ENCODE results near the gene THOC5.
"Not testable (repeated sequence)": the region's sequence is repeated elsewhere in the genome, so short reads cannot be mapped to it uniquely, and the experiment has no call there.

THOC5 gene

DNA sequence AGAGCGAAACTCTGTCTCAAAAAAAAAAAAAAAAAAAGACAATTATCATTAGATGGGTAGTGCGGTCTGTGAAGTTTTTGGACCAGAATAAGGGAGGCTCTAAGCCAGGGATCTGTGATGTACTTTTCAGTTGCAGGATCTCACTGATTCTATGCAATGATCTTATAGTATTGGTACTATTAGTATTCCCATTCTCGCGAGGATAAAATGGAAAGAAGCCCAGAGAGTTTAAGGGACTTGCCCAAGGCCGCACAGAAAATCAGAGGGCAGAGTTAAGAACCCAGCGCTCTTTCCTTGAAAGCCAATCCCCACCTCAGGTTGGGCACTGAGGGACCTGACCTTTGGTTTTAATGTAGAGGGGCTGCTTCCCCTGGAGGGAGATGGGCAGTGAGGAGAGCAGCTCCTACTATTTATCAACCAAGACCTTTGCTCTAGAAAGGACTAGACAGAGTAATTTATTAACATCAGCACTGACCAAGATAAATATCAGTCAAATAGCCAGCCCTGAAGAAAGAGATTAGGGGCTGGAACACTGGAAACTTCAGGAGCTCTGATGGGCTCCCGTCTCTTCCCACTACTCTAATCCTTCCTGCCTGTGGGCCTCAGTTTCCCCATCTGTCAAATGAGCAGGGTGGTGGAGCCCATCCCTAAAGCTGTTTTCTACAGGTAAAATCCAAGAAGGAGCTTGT, 21.3 kb upstream of the THOC5 start:
- no peak overlapping the region for H3K4me3 Mint-ChIP-seq
- peaks cover 2% of the 10 kb centered on the region for H3K4me1 Mint-ChIP-seq
- no peaks in the 10 kb centered on the region for H3K27me3 Mint-ChIP-seq
- DNase-seq (ENCODE audit: low spot score in 2 of 2) (no peak), ATAC-seq (ENCODE audit: low read depth) (no peak)
- H3K27ac Mint-ChIP-seq: peak overlapping the region; percentile 16
- no peaks in the 10 kb centered on the region for H3K9me3 Mint-ChIP-seq
- peaks cover 1% of the 10 kb centered on the region for H3K36me3 Mint-ChIP-seq

DNA sequence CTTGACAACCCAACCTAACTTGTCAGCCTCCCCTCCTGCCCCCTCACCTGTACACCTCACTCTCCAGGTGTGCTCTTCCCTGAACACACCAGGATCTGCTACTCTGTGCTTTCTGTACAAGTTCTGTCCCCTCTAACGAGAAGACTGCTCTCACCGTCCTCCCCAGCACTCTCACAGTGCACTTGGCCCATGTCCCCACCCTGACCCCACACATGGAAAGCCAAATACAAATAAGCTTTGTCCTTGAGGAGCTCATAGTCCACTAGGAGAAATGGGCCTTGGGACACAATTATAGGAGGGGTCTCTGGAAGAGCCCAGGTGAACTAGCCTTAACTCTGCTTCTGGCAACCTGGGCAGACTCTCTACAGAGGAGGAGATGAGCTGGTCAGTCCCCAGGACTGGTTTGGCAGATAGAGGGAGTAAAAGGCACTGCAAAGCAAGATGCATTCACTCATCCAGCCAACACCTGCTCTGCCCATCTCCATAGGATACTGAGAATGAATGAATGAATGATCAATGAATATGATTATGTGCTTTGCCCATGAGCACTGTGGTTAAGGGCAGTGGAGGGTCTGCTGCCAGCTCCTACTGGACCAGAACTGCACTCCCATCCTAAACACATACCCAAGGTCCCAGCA, 17.5 kb upstream of the THOC5 start:
- Mint-ChIP-seq H3K27ac (peak overlapping the region; percentile 39), H3K27me3 (no peaks in the 10 kb centered on the region), H3K9me3 (no peaks in the 10 kb centered on the region), H3K4me1 (no peaks in the 10 kb centered on the region), H3K36me3 (peaks cover 11% of the 10 kb centered on the region), H3K4me3 (no peak overlapping the region)
- no peak for DNase-seq (ENCODE audit: low spot score in 2 of 2)
- no peak for ATAC-seq (ENCODE audit: low read depth)

DNA sequence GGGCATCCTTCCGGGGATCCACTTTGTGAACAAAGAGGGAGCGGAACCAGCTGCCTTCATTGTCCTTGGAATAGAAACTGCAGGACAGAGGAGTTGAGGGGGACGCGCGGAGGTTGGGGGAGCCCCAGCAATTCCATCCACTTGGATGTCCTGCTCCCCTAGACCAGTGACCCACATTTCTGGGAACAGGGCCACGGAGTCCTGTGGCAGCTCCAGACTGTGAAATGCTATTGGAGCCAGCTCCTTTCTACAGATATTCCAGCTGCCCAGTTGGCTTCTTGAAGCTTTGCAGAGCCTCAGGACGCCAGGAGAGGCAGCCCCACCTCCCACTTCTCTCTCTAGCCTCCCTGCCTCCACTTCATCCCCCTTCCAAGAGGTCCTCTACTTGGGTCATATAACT, 16.9 kb upstream of the THOC5 start:
- peak overlapping the region; percentile 39 for H3K27ac Mint-ChIP-seq

DNA sequence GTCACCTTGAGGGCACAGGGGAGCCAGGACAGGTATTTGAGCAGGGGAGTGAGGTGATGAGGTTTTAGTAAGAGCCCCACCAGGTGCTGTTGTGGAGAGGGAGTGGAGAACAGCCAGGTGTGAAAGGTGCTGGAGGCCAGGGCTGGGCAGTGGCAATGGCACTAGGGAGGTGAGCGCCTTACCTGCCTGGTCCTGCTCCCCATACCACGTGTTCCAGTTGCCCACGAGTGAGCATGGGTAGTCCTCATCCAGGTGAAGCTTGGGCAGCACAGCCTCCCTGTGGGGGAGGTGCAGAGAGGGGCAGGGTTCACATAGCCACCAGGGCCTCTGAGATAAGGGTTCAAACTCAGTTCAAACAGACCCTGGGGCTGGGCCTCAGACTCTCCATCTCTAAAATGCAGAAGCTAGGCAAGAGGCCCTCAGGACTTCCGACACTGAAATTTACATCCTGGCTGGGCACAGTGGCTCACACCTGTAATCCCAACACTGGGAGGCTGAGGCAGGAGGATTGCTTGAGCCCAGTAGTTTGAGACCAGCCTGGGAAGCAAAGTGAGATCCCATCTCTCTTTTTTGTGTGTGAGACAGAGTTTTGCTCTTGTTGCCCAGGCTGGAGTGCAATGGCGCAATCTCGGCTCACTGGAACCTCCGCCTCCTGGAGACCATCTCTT, 15.6 kb upstream of the THOC5 start:
- no peak overlapping the region for H3K4me3 Mint-ChIP-seq
- no peak for ATAC-seq (ENCODE audit: low read depth)
- DNase-seq (ENCODE audit: low spot score in 2 of 2): no peak
- no peaks in the 10 kb centered on the region for H3K27me3 Mint-ChIP-seq
- no peak overlapping the region for H3K27ac Mint-ChIP-seq
- H3K36me3 Mint-ChIP-seq: peaks cover 17% of the 10 kb centered on the region
- H3K9me3 Mint-ChIP-seq: no peaks in the 10 kb centered on the region
- no peaks in the 10 kb centered on the region for H3K4me1 Mint-ChIP-seq

More for the DNA sequence above, 16.9 kb upstream of the THOC5 start:
- ATAC-seq (ENCODE audit: low read depth): no peak
- Mint-ChIP-seq H3K27me3 (no peaks in the 10 kb centered on the region), H3K36me3 (peaks cover 13% of the 10 kb centered on the region), H3K4me1 (no peaks in the 10 kb centered on the region), H3K9me3 (no peaks in the 10 kb centered on the region), H3K4me3 (no peak overlapping the region)
- no peak for DNase-seq (ENCODE audit: low spot score in 2 of 2)

DNA sequence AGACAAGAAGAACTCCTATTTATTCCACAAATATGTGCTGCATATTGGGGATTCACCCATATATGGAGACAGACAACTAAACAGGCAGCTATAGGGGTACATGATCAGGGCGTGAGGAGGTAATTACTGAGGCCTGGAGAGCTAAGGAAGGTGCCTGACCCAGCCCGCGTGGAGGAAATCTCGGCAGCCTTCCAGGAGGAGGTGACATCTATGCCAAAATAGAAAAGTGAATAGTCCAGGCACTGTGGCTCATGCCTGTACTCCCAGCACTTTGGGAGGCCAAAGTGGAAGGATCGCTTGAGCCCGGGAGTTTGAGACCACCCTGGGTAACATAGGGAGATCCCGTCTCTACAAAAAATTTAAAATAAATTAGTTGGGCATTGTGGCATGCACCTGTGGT, 13.8 kb upstream of the THOC5 start:
- Mint-ChIP-seq H3K27ac (no peak overlapping the region), H3K4me3 (no peak overlapping the region), H3K27me3 (no peaks in the 10 kb centered on the region), H3K36me3 (peaks cover 20% of the 10 kb centered on the region), H3K9me3 (no peaks in the 10 kb centered on the region), H3K4me1 (no peaks in the 10 kb centered on the region)
- no peak for DNase-seq (ENCODE audit: low spot score in 2 of 2)
- no peak for ATAC-seq (ENCODE audit: low read depth)

DNA sequence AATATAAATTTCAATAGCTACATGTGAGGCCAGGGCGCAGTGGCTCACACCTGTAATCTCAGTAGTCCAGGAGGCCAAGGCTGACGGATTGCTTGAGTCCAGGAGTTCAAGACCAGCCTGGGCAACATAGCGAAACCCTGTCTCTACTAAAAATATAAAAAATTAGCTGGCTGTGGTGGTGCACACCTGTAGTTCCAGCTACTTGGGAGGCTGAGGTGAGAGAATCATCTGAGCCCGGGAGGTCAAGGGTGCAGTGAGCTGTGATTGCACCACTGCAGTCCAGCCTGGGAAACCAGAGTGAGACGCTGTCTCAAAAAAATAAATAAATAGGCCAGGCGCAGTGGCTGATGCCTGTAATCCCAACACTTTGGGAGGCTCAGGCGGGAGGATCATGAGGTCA, 13.0 kb upstream of the THOC5 start:
- ATAC-seq (ENCODE audit: low read depth); H3K4me3 Mint-ChIP-seq; H3K4me1 Mint-ChIP-seq; H3K27me3 Mint-ChIP-seq; H3K9me3 Mint-ChIP-seq; H3K27ac Mint-ChIP-seq; DNase-seq (ENCODE audit: low spot score in 2 of 2): not testable (repeated sequence)
- peaks cover 23% of the 10 kb centered on the region for H3K36me3 Mint-ChIP-seq

DNA sequence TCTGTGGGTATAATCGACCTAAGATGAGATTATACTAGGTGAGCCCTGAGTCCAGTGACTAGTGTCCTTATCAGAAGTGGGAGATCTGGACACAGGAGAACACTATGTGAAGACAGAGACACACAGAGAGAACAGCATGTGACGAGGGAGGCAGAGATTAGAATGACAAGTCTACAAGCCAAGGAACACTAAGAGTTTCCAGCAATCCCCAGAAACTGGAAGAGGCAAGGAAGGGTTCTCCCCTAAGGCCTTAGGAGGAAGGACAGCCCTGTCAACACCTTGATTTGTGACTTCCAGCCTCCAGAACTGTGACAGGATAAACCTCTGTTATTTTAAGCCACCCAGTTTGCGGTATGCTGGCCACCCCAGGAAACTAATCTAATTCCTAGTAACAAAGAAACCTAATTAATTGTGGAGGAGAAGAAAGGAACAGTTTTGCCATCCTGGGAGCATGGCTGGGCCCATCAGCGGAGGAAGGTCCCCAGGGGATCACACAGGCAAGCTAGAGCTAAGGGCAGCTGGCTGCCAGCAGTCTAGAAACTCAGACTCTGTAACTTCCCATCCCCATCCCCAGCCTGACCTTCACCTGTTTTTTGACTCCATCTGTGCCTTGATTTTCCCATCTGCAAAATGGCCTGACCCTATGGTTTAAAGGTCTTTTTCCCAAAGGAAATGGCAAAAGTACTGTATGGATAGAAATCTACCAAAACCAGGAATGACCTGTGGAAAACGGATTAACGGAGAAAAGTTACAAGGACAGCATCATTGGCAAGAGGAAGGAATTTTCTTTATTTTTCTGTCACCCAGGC, 10.3 kb upstream of the THOC5 start:
- H3K4me1 Mint-ChIP-seq: no peaks in the 10 kb centered on the region
- H3K9me3 Mint-ChIP-seq: no peaks in the 10 kb centered on the region
- no peak overlapping the region for H3K4me3 Mint-ChIP-seq
- no peaks in the 10 kb centered on the region for H3K27me3 Mint-ChIP-seq
- peaks cover 29% of the 10 kb centered on the region for H3K36me3 Mint-ChIP-seq
- DNase-seq (ENCODE audit: low spot score in 2 of 2) (no peak), ATAC-seq (ENCODE audit: low read depth) (no peak)
- H3K27ac Mint-ChIP-seq: no peak overlapping the region

DNA sequence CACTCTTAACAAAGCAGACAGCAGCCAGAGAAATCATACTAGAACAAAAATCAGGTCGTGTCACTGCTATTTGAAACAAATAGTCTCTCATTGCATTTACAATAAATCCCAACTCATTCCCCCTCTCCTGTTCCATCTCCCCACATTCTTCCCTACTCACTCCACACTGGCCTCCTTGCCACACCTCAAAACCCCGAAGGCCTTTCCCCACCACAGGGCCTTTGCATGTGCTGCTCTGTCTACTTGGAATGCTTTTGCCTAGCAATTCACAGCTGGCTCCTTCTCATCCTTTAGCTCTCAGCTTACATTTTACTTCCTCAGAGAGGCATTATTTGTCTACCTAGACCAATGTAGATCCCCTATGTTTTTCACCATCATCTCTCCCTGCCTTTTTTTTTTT, 6.3 kb upstream of the THOC5 start:
- no peak for ATAC-seq (ENCODE audit: low read depth)
- H3K36me3 Mint-ChIP-seq: peaks cover 35% of the 10 kb centered on the region
- no peaks in the 10 kb centered on the region for H3K9me3 Mint-ChIP-seq
- H3K4me1 Mint-ChIP-seq: no peaks in the 10 kb centered on the region
- no peak for DNase-seq (ENCODE audit: low spot score in 2 of 2)
- H3K4me3 Mint-ChIP-seq: no peak overlapping the region
- no peaks in the 10 kb centered on the region for H3K27me3 Mint-ChIP-seq
- H3K27ac Mint-ChIP-seq: no peak overlapping the region

DNA sequence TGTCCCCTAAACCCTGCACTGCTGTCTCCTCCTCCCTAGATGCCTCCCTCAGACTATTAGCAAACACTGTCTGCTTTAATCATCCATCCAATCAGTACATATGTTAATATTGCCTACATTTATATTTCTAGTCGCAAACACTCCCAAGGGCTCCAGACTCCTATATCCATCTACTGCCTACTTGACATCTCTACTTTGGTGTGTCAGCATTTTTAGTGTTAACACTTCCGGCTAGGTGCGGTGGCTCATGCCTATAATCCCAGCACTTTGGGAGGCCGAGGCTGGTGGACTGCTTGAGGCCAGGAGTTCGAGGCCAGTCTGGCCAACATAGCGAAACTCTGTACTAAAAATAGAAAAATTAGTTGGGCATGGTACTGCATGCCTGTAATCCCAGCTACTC, 5.5 kb upstream of the THOC5 start:
- H3K27ac Mint-ChIP-seq: no peak overlapping the region
- no peak for ATAC-seq (ENCODE audit: low read depth)
- H3K9me3 Mint-ChIP-seq: no peaks in the 10 kb centered on the region
- peaks cover 31% of the 10 kb centered on the region for H3K36me3 Mint-ChIP-seq
- no peaks in the 10 kb centered on the region for H3K27me3 Mint-ChIP-seq
- H3K4me1 Mint-ChIP-seq: no peaks in the 10 kb centered on the region
- DNase-seq (ENCODE audit: low spot score in 2 of 2): no peak
- no peak overlapping the region for H3K4me3 Mint-ChIP-seq

DNA sequence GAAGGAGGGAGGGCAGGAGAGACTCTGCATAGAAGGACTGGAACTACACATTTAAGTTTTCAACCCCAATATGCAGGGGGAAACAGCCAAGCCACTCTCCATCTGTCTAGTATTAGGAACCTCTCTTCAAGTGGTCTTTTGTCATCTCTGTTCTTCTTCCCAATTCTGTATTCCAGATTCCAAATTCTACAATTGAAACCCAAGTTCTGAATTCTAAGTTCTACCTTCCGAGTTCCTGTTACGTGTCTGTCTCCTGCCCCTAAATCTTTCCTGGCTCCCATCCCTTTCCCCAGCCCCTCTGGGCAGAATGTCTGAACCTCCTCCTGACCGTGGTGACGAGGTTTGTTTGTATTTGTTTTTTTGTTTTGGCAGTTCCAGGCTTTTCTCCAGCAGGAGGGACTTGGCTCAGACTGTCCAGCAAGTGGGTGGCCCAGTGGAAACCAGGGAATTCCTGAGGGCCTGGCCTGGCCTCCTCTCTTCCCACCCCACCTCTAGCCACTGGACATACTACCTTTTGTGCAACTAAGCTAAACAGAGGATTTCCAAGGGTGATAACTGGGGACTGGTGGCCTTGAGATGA, 1.6 kb upstream of the THOC5 start:
- H3K9me3 Mint-ChIP-seq: no peaks in the 10 kb centered on the region
- no peak overlapping the region for H3K27ac Mint-ChIP-seq
- DNase-seq (ENCODE audit: low spot score in 2 of 2): no peak
- no peaks in the 10 kb centered on the region for H3K27me3 Mint-ChIP-seq
- ATAC-seq (ENCODE audit: low read depth): no peak
- peaks cover 23% of the 10 kb centered on the region for H3K36me3 Mint-ChIP-seq
- no peak overlapping the region for H3K4me3 Mint-ChIP-seq
- H3K4me1 Mint-ChIP-seq: peaks cover 6% of the 10 kb centered on the region

DNA sequence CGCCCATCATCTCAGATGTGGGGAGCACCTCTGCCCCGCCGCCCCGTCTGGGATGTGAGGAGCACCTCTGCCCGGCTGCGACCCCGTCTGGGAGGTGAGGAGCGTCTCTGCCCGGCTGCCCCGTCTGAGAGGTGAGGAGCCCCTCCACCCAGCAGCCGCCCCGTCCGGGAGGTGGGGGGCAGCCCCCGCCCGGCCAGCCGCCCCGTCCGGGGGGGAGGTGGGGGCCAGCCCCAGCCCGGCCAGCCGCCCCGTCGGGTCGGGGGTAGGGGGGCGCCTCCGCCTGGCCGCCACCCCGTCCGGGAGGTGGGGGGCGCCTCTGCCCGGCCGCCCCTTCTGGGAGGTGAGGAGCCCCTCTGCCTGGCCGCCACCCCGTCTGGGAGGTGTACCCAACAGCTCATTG, 1.2 kb downstream of the THOC5 start:
- Mint-ChIP-seq H3K4me1 (peaks cover 17% of the 10 kb centered on the region), H3K36me3 (peaks cover 24% of the 10 kb centered on the region), H3K4me3 (peak overlapping the region; percentile 95), H3K27ac (peak overlapping the region; percentile 87)
- H3K27me3 Mint-ChIP-seq; DNase-seq (ENCODE audit: low spot score in 2 of 2); H3K9me3 Mint-ChIP-seq; ATAC-seq (ENCODE audit: low read depth): not testable (repeated sequence)

DNA sequence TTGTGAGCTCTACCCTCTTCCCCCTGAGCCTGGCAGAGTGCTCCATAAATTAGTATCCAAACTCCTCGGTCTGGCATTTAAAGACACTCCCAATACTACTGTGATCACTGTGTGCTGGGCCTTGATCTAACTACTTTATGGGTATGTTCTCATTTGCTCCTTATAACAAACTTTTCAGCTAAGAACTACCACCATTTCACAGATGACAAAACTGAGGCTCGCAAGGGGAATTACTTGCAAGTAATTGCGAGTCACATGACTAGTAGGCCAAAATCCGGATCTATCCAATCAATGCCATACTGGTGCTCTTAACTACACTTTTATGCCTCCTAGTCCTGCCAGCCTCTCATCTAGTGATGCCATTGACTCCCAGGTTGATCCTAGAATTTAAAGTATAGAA, 3.6 kb downstream of the THOC5 start:
- H3K27me3 Mint-ChIP-seq: no peaks in the 10 kb centered on the region
- no peak overlapping the region for H3K27ac Mint-ChIP-seq
- H3K9me3 Mint-ChIP-seq: no peaks in the 10 kb centered on the region
- no peak for DNase-seq (ENCODE audit: low spot score in 2 of 2)
- no peak for ATAC-seq (ENCODE audit: low read depth)
- peaks cover 17% of the 10 kb centered on the region for H3K4me1 Mint-ChIP-seq
- no peak overlapping the region for H3K4me3 Mint-ChIP-seq
- peaks cover 22% of the 10 kb centered on the region for H3K36me3 Mint-ChIP-seq

DNA sequence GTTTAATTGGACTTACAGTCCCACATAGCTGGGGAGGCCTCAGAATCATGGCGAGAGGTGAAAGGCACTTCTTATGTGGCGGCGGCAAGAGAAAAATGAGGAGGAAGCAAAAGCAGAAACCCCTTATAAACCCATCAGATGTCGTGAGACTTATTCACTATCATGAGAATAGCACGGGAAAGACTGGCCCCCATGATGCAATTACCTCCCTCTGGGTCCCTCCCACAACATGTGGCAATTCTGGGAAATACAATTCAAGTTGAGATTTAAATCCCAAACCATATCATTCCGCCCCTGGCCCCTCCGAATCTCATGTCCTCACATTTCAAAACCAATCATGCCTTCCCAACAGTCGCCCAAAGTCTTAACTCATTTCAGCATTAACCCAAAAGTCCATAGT, 8.5 kb downstream of the THOC5 start:
- H3K4me3 Mint-ChIP-seq: not testable (repeated sequence)
- H3K36me3 Mint-ChIP-seq: peaks cover 26% of the 10 kb centered on the region

DNA sequence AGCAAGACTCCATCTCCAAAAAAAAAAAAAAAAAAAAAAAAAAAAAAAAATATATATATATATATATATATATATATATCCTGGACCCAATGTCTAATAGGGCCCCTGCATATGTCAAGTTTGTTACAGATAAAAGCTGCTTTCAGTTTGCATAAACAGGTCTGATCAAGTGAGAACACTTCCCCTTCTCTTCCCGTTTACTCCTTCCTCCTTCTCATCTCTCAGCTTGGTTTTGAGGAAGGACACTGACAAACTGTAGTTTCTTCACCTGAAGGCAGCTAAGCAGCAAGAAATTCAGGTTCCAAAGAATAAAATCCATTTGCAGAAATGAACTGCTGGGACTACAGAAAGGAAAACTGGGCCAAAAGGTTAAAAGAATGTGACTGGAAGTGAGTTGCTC, 11.7 kb downstream of the THOC5 start:
- H3K4me1 Mint-ChIP-seq: peaks cover 6% of the 10 kb centered on the region
- H3K27me3 Mint-ChIP-seq: no peaks in the 10 kb centered on the region
- H3K9me3 Mint-ChIP-seq: no peaks in the 10 kb centered on the region
- DNase-seq (ENCODE audit: low spot score in 2 of 2) (no peak), ATAC-seq (ENCODE audit: low read depth) (peak; percentile 66)
- H3K27ac Mint-ChIP-seq: peak overlapping the region; percentile 56
- peaks cover 18% of the 10 kb centered on the region for H3K36me3 Mint-ChIP-seq
- H3K4me3 Mint-ChIP-seq: no peak overlapping the region

More for the DNA sequence above, 8.5 kb downstream of the THOC5 start:
- not testable (repeated sequence) for DNase-seq (ENCODE audit: low spot score in 2 of 2); ATAC-seq (ENCODE audit: low read depth); H3K27ac Mint-ChIP-seq; H3K27me3 Mint-ChIP-seq; H3K9me3 Mint-ChIP-seq
- H3K4me1 Mint-ChIP-seq: peaks cover 16% of the 10 kb centered on the region
